Loucy (cell line): ENCODE measurements around the gene COL4A4.

Experiments
- CTCF ChIP-seq: fragments of 200-600 bp; sonication (generic); conservative IDR thresholded peaks from 2 replicates; pipeline ENCODE4 v1.5.1; 2014; ENCODE audit warnings: mild to moderate bottlenecking, antibody characterized with exemption, low read length
- EZH2phosphoT487 ChIP-seq: fragments of 200-600 bp; IDR thresholded peaks from 2 replicates; pipeline ENCODE4 v1.6.1; 2018; ENCODE audit warnings: antibody characterized with exemption, mild to moderate bottlenecking, moderate library complexity, borderline replicate concordance

GRCh38 chr2:227141301-227141700 is 22.7 kb downstream of the COL4A4 start:
- no peak for TF ChIP-seq CTCF
- TF ChIP-seq EZH2phosphoT487 = no peak
